Right ventricle myocardium inferior (tissue), 1 donor: ENCODE measurements around the gene PLSCR5. TPM values are rescaled to one million over a fixed set of nuclear protein-coding genes. Genes with fewer than 3 reads are reported as not detected.

ENCODE experiments used
- ATAC-seq: fragments of 200-7000 bp; cut with Tn5 transposase; one replicate; pipeline ENCODE4 v1.9.1; 2020; ENCODE audit warnings: mild to moderate bottlenecking, moderate library complexity
- DNase-seq: peaks from one replicate; pipeline ENCODE4 v3.0.0; 2021; ENCODE audit errors: missing footprints
- intact Hi-C: fragments of 100-400 bp; cut with DNase I; formaldehyde crosslinking; loops from one replicate; pipeline ENCODE4 v1.11.0; 2022
- long read RNA-seq: library from polyadenylated mRNA; unstranded; transcript quantifications from one replicate; pipeline ENCODE4 v2.0.0, GENCODE V29; 2021
- total RNA-seq: library from RNA; stranded (reverse); fragmentation: NEBNext Ultra II Directional; extraction: Animal tissue kit (Norgen Biotek cat#: 25700); gene quantifications from one replicate; pipeline ENCODE4 v1.2.1, GENCODE V29; 2021
- donor health status: DM: no; HTN: yes; CAD: no; lungs with severe emphysema.

The PLSCR5 gene, protein sequence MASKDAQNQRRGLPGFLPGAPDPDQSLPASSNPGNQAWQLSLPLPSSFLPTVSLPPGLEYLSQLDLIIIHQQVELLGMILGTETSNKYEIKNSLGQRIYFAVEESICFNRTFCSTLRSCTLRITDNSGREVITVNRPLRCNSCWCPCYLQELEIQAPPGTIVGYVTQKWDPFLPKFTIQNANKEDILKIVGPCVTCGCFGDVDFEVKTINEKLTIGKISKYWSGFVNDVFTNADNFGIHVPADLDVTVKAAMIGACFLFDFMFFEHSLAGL
- total RNA-seq: not detected
- long read RNA-seq: 0 reads

DNA sequence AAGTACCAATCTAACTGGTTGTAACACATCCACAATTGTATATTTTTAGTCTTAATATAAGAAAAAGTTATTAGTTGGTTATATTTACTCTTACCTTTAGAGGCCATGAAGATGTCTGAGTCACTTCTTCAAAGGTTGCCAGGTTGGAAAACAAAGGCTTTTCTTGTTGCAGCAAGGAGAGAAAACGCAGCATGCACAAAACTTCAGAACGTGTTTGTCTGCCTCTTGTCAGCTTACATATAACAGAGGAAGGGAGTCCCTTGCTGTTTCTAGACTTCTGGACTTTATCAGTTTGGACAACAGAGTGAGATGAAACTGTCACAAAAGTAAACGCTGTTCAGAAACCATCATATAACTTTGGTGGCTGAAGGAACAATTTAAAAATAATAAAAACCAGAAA lies at the start of gene PLSCR5:
Gene PLSCR5 (minus strand): TSS at position 241 of the 400 bp plus-strand sequence. CDS start 134 bp downstream, at position 107.
- intact Hi-C loops: no loop called here
- no peak for ATAC-seq
- DNase-seq: no peak

DNA sequence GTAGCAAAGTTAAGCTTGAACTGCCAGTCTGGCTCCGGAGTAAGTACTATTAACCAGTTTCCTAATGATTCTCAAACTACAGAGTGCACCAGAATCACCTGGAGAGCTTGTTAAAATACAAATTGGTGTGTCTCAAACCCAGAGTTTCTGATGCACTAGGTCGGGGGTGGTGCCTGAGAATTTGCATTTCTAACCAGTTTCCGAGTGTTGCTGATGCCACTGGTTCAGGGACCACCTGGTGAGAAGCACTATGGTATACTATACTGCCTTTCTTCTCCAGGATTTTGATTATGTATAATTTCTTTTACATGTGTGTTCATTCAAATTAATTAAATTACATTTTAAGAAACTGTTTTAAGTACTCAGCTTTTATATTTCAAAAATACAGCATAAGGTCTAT lies 48.8 kb upstream of the PLSCR5 start:
- ATAC-seq (no peak), DNase-seq (no peak)
- intact Hi-C loops: no loop called here

DNA sequence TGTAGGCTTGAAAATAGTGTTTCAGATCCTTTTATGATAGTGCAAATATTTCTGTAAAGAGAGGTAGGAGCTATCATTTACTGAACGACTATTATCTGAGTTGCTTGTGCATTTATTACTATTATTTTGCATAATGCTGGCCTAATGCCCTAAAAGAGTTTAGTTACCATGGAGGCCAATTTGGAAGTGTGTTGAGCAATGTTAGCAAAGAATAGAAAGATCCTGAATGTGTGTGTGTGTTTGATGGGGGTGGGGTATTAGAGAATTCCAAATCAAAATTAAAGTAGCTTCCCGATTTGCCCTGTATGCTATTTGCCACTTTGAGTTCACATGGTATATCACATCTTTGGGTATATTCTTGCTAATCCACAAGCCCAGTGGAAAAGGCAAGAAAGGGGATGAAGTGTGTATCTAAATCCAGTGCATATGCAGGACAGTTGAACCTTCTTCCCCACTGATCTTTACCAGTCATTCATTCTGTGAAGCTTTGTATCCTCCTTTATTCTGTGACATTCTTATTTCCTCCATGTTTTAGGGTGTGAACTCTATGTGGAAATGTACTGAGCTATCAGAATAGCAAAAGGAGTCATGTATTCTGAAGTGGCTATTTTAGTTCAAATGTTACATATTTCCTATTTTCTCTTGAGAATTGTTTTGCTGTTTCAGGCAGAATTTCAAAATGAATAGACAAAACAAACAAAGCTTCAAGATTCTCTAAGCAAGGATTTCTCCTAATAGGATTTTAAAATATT lies 45.7 kb upstream of the PLSCR5 start:
- DNase-seq: no peak
- no peak for ATAC-seq
- intact Hi-C loops: no loop called here

DNA sequence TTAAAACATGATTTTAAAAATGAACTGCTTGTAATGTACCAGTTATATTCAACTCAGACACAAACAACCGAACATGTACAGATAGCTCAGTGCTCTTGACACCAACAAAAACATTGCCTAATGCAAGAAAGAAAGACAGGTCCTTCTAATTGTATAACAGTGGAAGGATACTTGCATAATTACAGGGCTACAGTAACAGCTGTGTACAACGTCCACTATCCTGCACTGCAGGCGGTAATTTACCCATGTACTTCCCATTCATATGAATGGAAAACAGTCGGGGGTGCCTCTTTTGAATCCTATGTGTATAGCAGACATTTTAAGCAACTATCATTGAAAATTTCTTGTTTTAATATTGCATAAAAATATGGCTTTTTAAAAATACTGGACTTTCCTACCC lies 41.1 kb upstream of the PLSCR5 start:
- DNase-seq (no peak), ATAC-seq (no peak)
- intact Hi-C loops: no loop called here

DNA sequence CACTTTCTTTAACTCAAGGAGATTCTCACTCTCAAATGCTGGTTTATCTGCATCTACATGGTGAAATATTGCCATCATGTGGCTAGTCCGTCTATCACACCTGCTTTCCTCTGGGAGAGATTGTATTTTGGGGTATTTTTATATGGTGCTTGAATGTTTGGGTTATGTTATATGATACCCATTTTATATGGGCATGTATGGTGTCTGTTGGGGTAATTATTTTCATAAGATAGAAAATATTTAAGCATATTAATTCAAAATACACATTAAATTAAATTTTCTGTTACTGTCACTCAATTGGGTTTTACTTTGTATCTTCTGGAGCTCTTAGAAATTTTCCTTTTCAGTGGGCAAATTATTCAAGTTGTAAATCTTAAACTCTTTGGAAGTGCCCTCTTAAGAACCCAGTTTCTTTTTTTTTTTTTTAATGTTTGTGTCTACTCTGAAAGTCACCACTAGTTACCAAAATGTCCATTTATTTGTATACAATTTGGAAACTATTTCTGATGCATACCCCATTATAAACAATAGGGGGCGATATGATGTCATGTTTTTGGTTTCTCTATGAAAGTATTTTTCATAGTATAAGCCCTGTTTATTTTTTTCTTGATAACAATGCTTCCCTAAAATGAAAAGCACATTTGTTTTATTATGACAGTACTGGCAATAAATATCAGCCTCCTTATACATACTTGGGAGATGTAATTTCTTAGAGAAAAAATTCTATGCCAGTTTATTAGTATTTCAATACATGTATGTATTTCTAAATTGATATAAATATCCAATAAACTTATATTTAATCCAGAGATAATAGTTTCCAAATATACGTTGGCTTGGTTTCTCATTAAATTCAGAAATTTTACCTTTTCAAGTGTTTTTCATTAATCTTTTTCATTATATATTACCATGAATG lies 36.1 kb upstream of the PLSCR5 start:
- intact Hi-C loops: loop anchor here (2.0 kb wide), 1 partner anchor 52 kb away; no protein-coding TSS in a partner anchor
- DNase-seq: no peak
- no peak for ATAC-seq

DNA sequence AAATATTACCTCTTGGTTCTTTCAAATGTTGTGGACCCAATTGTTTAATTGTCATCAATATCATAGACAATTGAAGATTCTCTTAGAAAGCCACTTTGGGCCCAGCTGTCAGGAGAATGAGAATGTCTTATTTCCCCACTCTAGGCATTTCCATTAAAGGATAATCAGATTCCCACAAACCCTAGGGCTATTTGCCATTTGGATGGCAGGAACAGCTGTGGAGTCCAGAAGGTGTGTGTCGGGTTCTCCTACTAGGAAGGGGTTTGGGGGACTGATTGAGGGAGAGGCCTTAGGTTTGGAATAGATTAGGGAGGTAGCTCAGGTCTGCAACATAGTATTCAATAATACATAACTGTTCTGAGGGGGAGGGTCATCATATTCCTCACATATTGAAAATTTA lies 35.2 kb upstream of the PLSCR5 start:
- DNase-seq (no peak), ATAC-seq (no peak)
- intact Hi-C loops: loop anchor here (2.0 kb wide), 1 partner anchor 52 kb away; no protein-coding TSS in a partner anchor

DNA sequence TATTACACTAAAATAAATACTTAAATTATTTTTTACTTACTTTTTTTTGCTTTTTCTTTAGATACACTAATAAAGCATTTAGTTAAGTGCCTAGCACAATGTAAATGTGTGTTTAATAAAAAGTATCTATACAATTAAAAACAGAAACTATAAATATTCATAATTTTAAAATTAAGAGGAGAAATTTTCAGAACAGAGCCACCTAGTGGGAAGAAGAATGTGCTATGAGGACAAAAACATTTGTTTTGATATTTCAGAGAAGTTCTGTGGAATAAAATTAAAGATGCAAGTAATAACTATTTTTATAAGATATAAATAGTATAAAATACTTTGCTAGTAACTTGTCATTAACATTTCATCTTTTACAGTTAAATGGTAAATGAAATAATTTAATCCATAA lies 33.6 kb upstream of the PLSCR5 start:
- DNase-seq (no peak), ATAC-seq (no peak)
- intact Hi-C loops: no loop called here

DNA sequence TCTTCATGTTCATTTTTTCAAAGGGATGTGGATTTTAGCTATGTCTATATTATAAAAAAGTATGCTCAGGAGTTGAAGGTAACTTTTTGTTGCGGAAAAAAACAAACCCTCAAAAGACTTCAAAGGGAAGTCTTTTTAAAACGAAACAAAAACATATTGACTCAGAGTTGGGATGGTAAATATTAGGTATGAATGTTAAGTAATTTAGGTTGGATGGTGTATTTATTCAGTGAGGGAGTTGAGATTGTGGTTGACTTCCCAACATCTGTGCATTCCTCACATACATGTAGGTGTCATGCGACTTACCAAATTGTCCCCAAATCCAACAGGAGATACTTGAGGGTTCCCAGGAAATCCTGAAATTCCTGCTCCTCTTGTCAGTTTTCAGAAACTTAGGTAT lies 32.7 kb upstream of the PLSCR5 start:
- no peak for ATAC-seq
- no peak for DNase-seq
- intact Hi-C loops: no loop called here

DNA sequence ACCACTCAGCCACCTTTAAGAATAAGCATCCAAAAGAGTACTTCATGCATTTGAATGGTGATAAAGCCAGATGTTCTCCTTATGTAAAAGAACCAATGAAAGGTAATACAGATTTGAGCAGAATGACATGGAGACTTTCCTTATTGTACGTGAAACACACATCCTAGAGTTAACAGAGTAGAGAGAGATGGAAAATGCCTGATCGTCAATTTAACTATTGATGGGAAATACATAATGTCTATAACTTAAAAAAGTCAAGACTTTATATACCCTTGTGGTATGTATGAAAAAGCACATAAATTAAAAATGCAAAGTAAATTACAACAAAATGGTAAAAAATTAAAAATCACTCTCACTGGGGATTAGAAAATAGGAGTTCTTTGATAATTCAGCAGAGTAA lies 31.7 kb upstream of the PLSCR5 start:
- no peak for ATAC-seq

DNA sequence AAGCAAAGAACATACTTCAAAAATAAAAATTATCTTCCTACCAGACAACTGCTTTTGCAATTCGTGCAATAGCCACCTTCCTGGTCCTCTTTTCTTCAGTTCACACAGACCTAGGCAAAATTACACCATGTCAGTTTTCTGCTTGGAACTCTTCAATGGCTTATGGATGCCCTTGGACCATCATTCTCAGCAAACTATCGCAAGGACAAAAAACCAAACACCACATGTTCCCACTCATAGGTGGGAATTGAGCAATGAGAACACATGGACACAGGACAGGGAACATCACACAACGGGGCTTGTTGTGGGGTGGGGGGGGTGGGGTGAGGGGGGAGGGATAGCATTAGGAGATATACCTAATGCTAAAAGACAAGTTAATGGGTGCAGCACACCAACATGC lies 29.2 kb upstream of the PLSCR5 start:
- ATAC-seq (no peak), DNase-seq (no peak)
- intact Hi-C loops: no loop called here

More for the DNA sequence above, 31.7 kb upstream of the PLSCR5 start:
- intact Hi-C loops: no loop called here
- no peak for DNase-seq

DNA sequence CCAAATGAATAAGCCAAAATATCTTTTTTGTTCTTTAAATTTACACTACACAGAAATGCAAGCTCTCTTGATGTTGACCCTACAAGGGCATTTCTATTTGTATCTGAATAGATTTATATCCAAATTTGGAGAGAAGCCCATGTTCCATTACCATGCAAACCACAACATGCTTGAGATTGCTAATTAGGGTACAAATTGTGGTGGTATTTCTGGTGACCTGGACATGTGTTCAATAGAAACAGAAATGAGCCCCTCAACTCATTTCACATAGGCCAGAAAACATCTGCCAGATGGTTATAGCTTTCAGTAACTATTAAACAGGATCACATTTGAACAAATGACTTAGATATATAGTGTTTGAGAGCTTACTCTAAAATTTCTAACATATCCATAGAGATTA lies 23.5 kb upstream of the PLSCR5 start:
- intact Hi-C loops: no loop called here
- no peak for DNase-seq
- no peak for ATAC-seq

DNA sequence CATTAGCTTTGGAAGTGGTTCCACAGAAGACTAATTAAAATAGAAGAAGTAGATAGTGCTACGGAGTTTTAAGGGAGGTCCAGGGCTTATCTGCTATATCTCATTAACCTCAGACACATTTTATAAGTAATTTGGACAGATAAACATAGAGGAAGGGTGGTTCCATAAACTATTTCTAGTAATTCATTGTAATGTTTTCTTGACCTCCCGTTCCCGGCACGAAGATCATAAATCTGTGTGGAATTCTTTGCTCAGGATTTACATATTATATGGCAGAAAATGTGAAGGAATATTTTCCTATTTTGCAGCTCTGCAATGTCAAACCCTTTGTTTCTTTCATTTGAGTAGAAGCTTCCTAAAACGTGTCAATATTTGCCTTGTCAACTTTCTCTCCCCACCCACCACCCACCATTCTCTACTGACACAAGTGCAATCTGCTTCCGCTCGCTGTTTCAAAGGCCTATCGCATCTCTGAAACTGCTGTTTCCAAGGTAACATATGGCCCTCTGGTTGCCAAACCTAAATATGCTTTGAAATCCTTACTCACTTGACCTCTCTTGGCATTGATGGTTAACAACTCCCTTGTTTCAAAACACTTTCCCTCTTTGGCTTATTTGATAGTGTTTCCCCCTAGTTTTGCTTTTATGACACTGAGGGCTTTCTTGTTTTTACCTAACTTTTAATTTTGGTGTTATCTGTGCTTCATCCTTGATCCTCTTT lies 21.4 kb upstream of the PLSCR5 start:
- DNase-seq: no peak
- ATAC-seq: no peak
- intact Hi-C loops: no loop called here

DNA sequence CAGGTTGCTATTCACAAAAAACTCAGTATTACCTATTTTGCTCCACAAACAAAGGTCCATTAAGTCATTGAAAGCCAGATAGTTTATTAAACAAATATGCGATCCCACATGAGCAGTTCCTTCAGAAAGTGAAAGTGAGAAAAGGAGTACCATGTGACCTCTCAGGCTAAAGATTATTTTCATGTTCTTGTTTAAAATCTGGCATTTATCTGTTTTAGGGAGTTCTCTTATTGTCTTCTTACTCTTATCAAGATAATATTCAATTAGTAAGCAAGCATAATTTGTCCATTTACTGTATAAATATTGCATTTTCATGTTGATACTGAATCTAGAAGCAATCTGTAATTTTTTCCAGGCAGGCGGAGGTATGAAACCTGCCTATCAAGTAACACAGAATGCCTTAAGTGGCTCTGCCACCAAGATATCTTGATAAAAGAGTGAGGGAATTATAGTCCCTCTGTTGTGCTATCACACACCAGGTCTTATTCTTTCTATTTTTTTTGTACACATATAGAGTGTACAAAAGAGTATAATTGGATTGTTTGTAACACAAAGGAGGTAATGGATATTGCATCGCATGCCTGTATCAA lies 20.1 kb upstream of the PLSCR5 start:
- intact Hi-C loops: no loop called here
- no peak for ATAC-seq
- DNase-seq: no peak

DNA sequence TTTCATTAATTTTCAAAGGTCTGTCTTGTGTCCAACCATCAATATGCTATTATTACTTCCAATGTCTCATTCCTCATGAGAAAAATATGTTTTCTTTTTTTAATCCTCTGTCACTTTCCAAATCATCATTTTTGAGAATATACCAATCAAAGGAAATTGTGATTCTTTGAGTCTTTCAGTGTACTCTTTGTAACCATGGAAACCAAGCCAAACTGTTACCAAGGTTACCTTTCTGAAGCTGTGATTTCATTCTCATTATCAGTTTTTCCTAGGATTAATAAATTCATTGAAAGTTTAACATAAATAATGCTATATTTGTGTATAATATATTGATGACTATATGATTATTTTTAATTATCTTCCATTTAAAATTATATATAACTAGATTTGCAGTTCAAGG lies 16.6 kb upstream of the PLSCR5 start:
- intact Hi-C loops: no loop called here
- no peak for ATAC-seq
- DNase-seq: no peak

DNA sequence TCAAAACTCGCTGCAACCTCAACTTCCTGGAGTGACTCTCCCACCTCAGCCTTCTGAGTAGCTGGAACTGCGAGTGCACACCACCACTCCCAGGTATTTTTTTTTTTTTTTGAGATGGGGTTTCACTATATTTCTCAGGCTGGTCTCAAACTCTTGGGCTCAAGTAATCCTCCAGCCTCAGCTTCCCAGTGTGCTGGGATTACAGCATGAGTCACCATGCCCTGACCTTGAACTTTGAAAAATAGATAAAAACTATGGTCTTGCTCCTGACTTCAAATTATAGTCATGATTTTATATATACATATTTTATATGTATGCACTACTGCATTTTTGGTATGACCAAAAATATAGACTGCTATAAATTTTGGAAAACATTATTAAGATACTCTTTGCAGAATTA lies 6.9 kb upstream of the PLSCR5 start:
- intact Hi-C loops: no loop called here
- ATAC-seq (no peak), DNase-seq (no peak)

DNA sequence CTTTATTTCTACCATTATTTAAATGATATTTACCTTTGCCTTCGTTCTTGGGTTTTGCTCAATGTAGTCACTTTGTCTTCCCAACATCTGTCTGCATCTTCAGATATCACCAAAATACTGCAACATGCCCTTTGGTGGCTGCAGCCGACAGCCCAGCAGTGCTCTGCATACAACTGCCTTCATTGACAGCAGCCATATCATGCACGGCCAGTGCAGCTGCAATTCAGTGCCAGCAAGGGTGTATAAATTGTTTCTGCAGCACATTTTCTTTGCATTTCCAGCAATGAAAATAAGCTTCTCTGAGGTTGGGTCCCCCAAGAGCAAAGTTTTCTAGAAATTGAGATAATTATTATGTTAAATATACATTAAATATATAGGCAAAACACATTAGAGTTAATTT lies 6.0 kb upstream of the PLSCR5 start:
- no peak for ATAC-seq
- intact Hi-C loops: no loop called here

DNA sequence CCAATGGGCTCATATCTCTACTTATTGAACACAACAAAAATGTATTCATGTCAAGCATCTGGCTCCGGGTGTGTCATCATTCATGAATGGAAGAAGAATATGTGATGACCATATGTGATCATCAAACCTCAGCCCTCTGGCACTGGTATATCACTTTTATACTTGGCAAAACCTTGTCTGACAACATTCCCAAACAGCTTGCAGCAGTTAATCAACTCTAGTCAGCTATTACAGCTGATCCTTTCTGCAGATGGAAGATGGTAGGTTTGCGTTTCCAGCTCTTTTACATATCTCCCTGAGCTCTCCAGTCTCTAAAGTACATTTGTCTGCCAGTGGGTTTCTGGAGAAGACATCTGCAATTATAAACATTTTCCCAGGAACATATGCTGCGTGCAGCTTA lies 6.6 kb downstream of the PLSCR5 start:
- ATAC-seq (no peak), DNase-seq (no peak)
- intact Hi-C loops: no loop called here

More for the DNA sequence above, 6.0 kb upstream of the PLSCR5 start:
- DNase-seq: no peak

DNA sequence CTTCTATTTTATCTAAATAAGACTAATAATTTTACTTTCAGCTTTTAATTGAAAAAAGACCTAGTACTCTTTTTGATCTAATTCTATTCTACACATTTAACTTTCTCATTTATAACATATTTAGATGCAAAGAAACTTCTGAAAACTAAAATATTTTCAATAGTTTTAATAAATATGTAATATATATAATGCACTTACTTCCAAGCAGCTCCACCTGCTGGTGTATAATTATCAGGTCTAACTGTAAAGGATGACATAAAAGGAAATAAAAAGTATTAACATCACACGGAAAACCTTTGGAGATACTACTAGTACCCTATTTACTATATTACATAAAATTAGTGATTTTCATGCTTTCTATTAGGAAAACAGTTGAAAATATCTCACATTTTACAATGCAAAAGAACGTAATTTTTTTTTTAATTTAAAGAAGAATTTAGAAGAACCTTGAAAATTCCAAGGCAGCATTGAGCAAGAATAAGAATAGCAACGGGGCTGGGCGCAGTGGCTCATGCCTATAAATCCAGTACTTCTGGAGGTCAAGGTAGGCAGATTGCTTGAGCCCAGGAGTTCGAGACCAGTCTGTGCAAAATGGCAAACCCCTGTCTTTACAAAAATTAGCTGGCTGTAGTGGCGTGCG lies 10.2 kb downstream of the PLSCR5 start:
- intact Hi-C loops: no loop called here
- no peak for DNase-seq
- ATAC-seq: no peak
